Fibroblast of villous mesenchyme (primary cell): ENCODE measurements around the gene ZDHHC11. TPM values are rescaled to one million over a fixed set of nuclear protein-coding genes. Genes with fewer than 3 reads are reported as not detected.

Experiments used
- DNase-seq: peaks from one replicate; pipeline ENCODE4 v3.0.0-alpha.2; 2010; ENCODE audit warnings: low read depth
- H3K4me3 ChIP-seq: 2 replicates; pipeline ENCODE4 v1.5.1; 2011; ENCODE audit warnings: low read depth, mild to moderate bottlenecking, low read length
- CTCF ChIP-seq: IDR thresholded peaks from 2 replicates; pipeline ENCODE4 v1.5.1; 2012; ENCODE audit warnings: low read depth, mild to moderate bottlenecking, low read length; ENCODE audit not compliant: insufficient read depth
- total RNA-seq: library from RNA; depleted of rRNA; stranded (reverse); fragments of >200 nt; gene quantifications from 2 replicates; pipeline ENCODE4 v1.2.3, GENCODE V29; 2012

The ZDHHC11 gene
- total RNA-seq, 1 donor: 0.86 TPM

GRCh38 chr5:889075-889710, 38.4 kb upstream of the ZDHHC11 start:
- no peak for DNase-seq
- no peak overlapping the region for H3K4me3 ChIP-seq
- no peak for TF ChIP-seq CTCF

GRCh38 chr5:888638-889035, 37.9 kb upstream of the ZDHHC11 start:
- TF ChIP-seq CTCF: no peak
- DNase-seq: no peak

GRCh38 chr5:887947-888637, 37.3 kb upstream of the ZDHHC11 start:
- no peak for TF ChIP-seq CTCF
- peak; percentile 11 for DNase-seq
- H3K4me3 ChIP-seq: no peak overlapping the region

More at GRCh38 chr5:888638-889035, 37.9 kb upstream of the ZDHHC11 start:
- H3K4me3 ChIP-seq: no peak overlapping the region

- TF ChIP-seq CTCF: no peak
- no peak overlapping the region for H3K4me3 ChIP-seq
- DNase-seq: no peak
Measured at GRCh38 chr5:886716-887325, 36.0 kb upstream of the ZDHHC11 start.

- H3K4me3 ChIP-seq: no peak overlapping the region
- no peak for DNase-seq
- TF ChIP-seq CTCF: no peak
Measured at GRCh38 chr5:886036-886435, 35.2 kb upstream of the ZDHHC11 start.

GRCh38 chr5:885529-885928, 34.7 kb upstream of the ZDHHC11 start:
- no peak overlapping the region for H3K4me3 ChIP-seq
- no peak for DNase-seq
- no peak for TF ChIP-seq CTCF

- TF ChIP-seq CTCF: no peak
- DNase-seq: no peak
- no peak overlapping the region for H3K4me3 ChIP-seq
Measured at GRCh38 chr5:885127-885442, 34.3 kb upstream of the ZDHHC11 start.
